ENCODE data around the gene TENM3.

The TENM3 gene

DNA sequence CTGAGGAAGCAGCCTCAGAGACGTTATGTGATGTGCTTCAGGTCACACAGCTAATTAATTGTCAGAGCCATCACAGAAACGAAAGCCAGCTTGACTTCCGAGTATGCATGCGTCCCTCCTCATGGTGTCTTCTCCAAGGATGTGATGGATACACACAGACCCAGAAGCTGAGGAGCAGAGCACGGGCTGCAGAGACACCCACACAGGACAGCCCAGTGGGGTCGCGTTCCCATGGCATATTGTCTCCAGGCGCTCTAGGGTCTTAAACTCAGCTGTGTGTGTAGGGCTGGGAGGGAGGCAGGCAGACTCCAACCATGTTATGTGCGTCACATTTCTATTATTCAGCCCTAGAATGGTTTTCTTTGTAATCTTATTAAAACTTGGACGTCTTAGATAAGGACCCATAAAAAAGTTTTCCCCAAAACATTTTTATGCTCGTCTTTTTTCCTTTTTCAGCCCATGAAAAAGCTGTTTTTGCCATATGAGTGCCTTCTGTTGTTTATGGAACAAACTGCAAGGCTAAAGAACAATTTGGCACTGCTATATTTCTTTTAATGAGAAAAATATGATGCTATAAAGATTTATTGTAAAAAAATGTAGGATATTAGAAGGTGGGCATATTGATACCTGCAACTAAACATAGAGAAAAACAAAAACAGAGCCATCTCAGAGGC lies 48.5 kb downstream of the TENM3 start:
- DNase-seq, result no peak

DNA sequence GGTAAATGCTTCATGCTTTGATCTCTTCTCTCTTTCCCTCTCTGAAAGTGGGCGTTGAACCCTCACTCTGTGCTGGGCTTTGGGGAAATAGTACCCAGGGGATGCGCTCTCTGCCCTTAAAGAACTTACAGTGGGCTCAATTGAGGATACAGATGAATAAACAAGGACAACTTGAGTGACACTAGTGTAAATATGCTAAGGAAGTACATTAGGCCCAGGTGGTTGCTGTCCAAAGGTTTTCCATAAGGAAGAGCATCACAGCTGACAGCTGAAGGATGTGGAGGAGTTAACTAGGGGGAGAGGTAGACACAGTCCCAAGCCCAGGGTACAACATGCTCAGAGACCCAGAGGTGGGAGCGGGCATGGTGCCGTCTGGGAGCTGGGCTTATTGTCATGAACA lies 49.4 kb downstream of the TENM3 start:
- DNase-seq, result no peak

DNA sequence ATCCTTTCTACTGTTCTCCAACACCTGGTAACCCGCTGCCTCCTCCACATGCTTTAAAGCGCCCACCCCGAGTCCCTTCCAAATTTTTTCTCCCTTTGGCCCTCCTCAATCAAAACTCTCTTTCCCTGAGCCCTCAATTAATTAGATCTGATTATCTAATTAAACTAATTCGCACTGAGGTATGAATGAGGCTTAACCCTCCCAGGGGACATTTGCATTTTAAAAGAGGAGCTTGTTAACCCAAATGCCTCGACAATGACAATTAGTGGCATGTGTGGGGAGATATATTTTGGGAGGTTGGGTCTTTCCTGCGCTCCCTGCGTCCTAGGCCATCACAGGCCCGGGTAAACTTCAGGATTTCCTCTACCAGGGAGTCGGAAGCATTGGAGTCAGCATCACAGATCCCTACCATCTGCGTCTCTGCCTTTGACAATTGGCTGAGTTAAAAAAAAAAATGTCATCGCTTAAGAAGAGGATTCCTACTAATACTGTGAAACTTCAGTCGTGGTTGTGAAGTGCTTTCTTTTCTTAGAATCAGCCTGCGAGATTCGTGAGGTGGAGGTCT lies 50.6 kb downstream of the TENM3 start:
- no peak for DNase-seq

DNA sequence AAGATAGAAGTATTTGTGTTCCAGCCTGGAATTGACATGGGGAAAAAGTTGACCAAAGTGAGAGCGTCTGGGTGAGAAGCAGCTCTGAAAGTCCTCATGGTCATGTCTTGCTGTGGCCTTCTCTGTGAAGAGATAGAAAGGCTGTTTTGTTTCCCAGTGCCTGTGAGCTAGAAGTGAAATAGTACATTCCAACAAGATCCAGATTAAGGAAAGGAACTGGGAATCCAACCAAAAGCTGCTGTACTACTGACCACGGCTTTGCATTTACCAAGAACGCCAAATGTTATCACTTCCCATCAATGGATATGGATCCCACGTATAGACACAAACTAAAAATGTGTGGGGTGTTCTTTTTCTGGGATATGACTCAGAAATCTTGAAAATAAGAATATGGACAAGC lies 51.2 kb downstream of the TENM3 start:
- DNase-seq, result no peak

DNA sequence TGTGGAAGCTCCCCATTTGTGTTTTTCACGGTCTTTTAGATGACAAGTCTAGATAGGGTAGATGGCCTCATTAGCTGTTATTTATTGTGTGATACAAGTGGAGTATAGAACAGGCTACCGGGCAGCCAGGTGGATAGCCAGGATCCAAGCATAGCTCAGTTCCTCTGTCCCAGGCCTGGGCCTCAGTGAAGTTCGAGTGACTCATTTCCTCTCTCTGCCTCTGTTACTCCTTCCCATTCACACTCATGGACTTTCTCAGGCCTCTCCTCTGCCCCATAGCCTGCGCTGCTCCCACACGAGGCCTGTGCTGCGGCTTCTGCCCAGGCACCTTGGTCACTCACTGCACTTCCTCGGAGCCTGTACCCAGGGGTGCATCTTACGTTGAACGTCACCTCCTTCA lies 54.5 kb downstream of the TENM3 start:
- DNase-seq, result no peak

DNA sequence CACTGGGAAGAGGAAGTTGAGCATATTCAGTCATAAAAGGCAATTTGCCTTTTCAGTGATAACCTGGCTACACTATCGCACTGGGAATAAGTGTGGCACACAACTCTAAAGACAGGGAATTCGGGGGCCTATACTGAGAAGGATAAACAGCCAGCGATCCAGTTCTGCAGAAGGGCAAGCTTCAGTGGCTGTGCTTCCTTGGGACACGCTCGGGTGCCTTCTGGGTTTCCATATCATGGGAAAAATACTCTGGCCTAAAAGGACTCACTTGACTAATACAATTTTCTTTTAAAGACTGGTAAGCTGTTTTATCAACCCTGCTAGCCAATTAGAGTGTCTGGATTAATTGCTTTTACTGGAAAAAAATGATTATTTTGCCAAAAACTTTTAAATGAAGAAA lies 58.5 kb downstream of the TENM3 start:
- no peak for DNase-seq

DNA sequence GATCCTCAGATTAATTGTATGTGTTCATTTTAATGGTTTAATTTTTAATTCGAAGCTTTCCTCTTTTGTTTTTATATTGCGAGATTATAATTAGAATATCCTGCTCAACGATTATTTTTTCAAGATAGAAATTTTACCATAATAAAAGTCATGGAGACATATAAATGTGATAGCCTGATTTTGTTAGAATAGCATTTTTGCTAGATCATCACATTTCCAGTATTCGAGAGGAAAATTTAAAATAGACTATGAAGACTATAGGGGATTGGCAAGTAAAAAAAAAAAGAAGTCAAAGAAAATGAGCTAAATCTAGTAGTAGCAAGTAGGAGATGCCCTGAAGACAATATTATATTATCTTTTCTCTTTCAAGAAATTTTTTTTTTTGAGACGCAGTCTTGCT lies 60.6 kb downstream of the TENM3 start:
- DNase-seq, result no peak

DNA sequence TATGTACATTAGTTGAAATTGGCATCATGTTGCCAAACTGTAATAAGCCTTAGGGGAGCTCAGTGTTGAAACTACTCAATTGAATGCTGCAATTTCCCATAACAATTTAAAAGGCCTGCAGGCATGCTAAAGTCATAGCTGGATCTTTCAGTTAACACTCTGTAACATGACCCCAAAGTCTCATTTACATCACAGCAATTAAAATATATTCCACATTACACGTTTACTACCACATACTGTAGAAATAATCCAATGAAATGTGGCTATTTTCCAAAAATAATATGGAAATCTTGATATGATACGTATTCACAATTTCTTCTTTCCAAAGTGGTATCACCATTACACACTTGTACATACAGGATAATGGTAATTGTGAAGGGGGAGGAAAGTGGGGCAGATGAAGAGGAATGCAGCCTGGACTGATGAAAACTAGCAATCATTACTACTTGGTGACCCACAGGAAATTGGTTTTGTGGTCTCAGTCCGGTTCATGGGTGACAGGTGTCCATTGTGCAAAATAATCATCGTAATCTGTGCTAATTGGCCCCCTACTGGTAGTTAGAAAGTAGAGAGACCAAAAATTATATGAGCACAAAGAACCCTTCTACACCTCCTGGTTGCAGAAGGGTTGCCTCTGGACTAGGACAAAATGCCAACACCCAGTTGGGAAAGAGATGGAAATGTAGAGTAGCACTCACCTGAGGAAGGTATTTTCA lies 63.7 kb downstream of the TENM3 start:
- DNase-seq, result no peak

DNA sequence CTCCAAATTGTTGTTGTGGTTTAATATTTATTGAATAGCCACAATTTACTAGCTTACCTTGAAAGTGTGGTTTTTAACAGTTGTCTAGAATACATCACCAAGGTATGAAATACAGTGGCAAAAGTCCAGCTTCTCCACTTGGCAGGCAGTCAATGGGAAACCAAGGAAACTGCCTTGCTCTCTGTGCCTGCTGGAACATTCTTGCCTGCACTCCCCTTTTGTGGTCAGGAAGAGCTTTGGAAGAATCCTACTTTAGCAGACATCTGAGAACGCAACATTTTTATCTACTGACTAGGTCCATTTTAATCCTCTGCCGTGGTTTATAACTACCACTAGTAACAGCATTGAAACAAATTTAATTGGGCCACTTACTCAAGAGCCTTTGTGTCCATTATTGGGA lies 64.5 kb downstream of the TENM3 start:
- no peak for DNase-seq

DNA sequence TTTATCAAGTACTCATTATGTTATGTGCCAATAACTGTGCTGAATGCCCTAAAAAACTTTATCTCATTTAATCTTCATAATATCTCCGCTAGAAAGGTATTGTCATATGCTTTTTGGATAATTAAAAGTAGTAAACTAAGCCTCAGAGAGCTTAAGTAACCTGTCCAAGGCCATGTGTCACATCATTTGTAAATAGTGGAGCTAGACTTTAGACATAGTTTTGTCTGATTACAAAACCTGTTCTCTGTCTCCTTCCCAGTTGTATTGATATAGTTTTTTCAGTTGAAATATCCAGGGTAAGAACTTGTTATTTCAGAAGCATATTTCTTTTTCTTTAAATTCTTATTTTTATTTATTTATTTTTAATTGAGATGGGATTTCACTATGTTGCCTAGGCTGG lies 66.7 kb downstream of the TENM3 start:
- DNase-seq, result no peak

DNA sequence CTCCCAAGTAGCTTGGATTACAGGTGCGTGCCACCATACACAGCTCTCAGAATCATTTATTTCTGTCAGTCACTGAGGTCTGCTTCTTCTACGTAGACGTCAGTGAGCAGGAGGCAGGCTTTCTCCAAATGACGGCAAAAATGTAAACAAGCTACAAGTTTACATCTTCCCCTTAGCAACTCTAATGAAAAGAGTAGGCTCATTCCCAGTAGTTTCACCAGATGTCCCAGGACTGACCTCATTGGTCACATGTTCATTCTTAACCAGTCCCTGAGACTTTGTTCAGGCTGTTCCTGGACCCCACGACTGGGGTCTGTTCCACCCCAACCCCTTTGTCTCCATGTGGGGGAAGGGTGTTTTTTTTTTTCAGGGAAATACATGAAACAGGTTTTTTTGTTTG lies 67.1 kb downstream of the TENM3 start:
- DNase-seq, result no peak

DNA sequence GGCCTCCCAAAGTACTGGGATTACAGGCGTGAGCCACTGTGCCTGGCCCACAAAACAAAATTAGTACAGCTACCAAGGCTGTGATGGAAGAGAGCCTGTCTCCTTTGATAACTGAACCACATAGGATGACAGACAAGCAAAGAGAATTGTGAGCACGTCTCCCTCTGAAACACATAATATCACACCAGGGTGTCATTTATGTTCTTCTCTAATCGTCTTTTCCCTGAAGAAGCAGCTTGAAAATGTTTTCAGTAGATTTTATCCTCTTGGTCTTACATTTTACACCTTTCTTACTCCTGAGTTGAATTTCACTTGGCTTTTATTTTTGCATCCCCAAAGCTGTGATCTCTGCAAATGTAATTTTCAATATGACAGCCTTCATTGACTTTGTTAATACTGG lies 67.8 kb downstream of the TENM3 start:
- DNase-seq, result no peak

DNA sequence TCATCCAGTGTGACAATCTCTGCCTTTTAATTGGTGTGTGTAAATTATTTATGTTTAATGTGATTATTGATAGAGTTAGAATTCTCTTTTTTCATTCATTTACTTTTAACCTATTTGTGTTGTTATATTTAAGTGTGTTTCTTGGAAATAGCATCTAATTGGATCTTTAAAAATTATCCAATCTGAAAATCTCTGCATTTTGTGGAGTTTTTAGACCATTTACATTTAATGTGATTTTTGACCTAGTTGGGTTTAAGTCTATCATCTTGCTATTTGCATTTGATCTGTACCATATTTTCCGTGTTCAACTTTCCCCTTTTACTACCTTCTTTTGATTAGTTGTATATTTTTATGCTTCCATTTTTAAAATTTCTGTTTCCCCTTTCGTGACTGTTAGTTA lies 71.3 kb downstream of the TENM3 start:
- DNase-seq, result no peak

DNA sequence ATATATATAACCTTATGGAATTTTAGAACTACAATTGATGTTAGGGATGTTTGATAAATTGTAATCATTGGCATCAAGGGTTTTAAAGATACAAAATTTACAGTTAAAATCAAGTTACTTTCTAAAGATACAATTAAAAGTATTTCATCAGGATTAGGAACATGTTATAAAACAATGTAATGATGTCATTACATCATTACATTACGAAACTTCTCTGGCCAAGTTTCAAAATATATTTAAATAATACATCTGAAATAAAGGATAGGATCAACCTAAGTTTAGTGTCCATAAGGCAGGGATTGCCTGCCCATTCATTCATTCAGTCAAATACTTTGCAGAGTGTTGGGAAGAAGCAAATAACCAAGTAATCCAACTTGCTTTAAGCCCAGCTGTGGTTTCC lies 75.1 kb downstream of the TENM3 start:
- no peak for DNase-seq

DNA sequence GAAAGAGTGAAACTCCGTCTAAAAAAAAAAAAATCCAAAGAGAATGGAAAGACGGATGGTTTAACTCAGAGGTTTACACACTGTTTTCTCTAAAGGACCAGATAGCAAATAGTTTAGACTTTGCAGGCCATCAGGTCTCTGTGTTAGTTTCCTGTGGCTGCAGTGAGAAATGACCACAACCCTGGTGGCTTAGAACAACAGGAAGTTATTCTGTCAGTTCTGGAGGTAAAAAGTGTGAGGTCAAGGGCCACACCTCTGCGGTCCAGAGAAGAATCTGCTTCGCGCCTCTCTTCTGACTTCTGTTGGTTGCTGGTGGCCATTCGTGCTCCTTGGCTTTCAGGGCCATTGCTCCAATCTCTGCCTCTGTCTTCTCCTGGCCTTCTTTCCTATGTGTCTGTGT lies 76.9 kb downstream of the TENM3 start:
- no peak for DNase-seq

DNA sequence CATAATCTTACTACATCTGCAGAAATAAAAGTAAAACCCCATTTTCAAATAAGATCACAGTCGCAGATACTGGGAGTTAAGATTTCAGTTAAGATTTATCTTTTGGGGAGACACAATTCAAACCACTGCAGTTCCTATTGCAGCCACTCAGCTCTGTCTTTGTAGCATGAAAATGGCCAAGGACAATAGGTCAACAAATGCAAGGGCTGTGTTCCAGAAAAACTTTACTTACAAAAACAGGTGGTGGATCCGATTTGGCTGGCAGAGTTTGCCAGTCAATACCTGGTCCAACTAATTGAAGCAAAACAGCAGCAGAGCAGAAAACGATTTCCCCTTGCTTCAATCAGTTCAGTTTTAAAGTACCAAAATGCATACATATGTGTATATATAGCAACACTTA lies 77.4 kb downstream of the TENM3 start:
- no peak for DNase-seq

DNA sequence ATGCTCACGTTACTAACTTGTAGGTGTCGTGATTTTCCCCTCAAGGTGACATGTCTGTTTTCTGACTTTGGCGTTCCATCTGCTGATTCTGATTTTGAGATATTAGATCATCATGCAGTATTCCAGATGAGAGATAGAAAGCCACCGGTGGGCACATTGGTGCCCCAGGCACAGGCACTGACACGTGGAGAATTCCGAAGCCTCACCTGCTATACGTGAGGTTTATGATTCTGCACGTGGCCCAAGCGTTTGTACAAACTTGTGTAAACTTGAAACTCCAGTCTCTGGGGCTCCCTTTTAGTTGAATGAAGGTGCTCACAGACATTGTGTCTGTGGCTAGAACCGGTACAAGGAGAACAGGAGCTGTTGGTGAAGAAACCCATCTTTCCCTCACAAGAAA lies 81.1 kb downstream of the TENM3 start:
- DNase-seq, result no peak

DNA sequence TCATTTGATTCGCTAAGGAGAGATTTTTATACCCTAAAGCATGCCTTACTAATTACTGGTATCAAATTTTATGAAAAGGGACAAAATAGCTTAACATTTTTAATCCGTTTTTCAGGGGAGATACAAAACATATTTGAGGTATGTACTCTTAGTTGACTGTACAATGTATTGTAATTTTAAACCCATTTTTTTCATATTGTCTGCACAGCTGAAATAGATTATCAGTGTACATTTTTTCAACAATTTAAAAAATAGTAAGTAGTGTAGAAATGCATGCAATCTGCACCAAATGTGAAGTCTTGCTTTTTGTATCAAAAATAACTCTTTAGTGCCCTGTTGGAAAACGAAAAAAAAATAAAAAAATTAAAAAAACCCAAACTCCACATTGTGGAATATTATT lies 82.2 kb downstream of the TENM3 start:
- no peak for DNase-seq

DNA sequence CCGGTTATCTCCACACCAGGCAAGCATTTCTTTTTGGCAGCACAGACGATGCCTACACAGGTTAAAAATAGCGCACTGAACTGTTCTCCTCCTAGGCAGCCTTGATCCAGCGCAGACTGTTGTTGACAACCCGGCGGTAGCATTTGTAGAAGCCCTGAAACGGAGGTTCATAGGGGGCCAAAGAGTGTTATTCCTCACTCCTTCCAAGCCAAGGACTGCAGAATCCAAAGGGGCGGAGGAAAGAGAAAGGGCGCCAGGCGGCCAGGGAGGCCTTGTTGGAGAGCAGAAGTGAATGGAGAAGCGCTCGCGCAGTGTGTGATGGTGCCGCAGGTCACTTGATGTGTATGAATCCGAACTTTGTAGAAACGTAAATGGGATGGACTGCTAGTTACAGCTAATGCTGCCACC lies 82.7 kb downstream of the TENM3 start:
- no peak for DNase-seq

DNA sequence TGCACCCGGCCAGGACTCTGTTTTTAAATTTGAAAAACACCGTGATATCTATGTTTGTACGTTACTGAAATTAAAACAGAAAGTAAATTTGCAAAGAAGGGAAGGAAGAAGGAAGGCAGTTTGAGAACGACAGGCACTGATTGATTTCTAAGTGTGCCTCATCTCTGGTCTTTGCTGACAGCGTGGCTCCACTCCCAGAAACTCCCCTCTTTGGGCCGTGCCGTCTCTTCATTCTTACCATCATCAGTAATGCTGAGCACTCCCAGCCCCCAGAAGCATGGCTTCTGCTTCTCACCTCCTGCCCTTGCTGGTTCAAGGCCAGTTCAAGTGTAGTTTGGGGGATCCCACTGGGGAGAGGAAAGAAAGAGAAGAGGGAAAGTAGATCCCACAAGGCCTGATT lies 85.3 kb downstream of the TENM3 start:
- no peak for DNase-seq

DNA sequence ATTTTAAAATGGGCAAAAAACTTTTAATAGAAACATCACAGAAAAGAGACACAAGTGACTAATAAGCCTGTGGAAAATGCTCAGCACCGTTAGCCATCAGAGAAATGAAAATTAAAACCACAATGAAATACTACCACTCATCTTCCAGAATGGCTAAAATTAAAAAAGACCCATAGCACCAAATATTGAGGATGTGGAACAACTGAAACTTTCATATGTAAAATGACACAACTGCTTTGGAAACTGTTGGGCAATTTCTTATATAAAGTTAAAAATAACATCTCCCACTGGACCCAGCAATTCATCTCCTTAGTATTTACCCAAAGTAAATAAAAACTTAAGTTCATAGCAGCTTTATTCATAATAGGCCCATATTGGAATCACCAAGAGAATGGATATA lies 94.2 kb downstream of the TENM3 start:
- DNase-seq, result no peak

DNA sequence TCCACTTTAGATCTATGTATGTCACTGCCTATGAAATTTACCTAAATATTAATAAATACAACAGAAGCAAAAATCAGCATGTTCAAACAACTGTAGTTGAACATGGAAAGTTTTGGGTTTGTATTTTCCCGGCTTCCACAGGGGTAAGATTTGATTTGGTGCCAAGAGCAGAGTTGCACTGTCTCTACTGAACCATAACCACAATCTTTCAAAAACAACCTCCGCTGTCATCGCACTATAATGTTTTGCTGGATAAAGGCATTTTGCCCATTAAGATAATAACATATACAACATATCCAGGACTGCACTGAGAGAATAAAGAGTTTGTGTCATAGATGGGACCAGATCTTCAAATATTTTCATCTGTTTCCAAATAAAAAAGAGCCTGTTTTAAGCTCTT lies 94.9 kb downstream of the TENM3 start:
- DNase-seq, result no peak

DNA sequence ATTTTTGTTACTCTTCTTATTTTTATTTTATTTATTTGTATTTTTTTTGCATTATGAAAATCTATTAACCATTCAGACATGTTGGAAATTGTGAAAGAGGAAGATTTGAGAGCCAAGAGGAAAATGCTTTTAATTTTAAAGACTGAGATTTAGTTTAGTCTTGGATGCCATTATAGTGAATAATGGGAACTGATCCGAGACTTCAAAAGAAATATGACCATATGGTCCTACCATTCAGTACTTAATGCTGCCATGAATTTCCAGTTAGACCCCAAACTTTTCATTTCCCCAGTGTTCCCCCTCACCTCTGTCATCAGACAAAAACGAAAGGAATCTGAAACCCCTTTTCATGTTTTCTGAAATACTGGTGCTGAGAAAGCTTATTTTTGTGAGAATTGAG lies 95.5 kb downstream of the TENM3 start:
- DNase-seq, result no peak

DNA sequence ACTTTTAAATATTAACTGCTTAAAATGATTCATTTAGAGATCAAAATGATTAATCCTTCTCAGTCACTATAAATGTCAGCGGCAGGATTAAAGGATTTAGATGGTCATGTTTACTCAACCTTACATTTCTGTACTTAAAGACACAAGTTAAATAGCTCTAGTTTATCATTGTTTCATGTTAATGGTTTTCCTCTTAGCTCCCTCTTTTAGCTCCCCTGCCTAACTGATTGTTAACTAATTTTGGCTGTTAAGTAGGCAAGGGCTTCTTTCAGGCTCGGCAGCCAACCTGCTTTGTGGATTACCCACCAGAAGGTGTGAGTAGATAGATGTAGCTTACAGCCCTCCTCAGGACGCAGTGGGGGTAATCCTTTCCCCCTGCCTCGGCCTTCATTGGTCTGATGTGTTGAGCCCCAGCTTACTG lies 96.0 kb downstream of the TENM3 start:
- DNase-seq, result no peak

DNA sequence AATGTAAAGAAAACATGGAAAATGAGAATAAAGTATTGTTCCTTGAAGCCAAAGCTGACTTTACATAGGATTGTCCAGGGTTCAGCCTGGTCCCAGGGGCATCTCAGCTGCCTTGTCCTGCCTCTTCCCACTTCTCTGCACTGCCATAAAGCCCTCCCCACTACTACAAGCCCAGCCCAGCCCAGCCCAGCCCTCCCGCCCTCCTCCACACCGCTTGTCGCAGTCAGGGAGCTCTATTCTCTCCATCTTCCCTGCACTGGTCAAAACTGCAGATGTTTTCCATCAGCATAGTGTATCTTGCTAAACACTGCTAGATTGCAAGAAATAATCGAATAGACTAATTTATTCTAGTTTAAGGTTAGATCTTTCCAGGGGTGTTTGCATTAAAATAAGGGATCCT lies 100.3 kb downstream of the TENM3 start:
- DNase-seq, result no peak
